Activated CD4-positive, alpha-beta T cell treated with anti-CD3 and anti-CD28 coated beads, Interleukin-2, amount 10 ng/mL, durations not matched to agents 24 days and 14 days (primary cell): ENCODE data around the gene PIEZO1. TPM values are rescaled to one million over a fixed set of nuclear protein-coding genes. Genes with fewer than 3 reads are reported as not detected.

ENCODE experiments used
- DNase-seq: peaks from one replicate; pipeline ENCODE4 v3.0.0; 2022
- H3K27ac Mint-ChIP-seq: one replicate; pipeline ENCODE4 v1.8.0; 2022; ENCODE audit warnings: mild to moderate bottlenecking, mixed read lengths
- H3K27me3 Mint-ChIP-seq: one replicate; pipeline ENCODE4 v1.8.0; 2022; ENCODE audit warnings: mixed read lengths
- H3K36me3 Mint-ChIP-seq: one replicate; pipeline ENCODE4 v1.8.0; 2022; ENCODE audit warnings: low read depth, mild to moderate bottlenecking, mixed read lengths
- H3K4me1 Mint-ChIP-seq: one replicate; pipeline ENCODE4 v1.8.0; 2021; ENCODE audit warnings: mixed read lengths
- H3K4me3 Mint-ChIP-seq: one replicate; pipeline ENCODE4 v1.8.0; 2022; ENCODE audit warnings: mild to moderate bottlenecking, moderate library complexity, mixed read lengths
- H3K9me3 Mint-ChIP-seq: one replicate; pipeline ENCODE4 v1.8.0; 2021; ENCODE audit warnings: mixed read lengths
- intact Hi-C: fragments of 100-400 bp; cut with micrococcal nuclease; formaldehyde crosslinking; loops from one replicate; pipeline ENCODE4 v1.15.1; 2023
- total RNA-seq: library from RNA; stranded (reverse); gene quantifications from 2 replicates; pipeline ENCODE4 v1.2.3, GENCODE V29; 2022

PIEZO1 gene
- total RNA-seq, 1 donor from 2014 or later: 226 TPM

- Mint-ChIP-seq H3K9me3 (no peaks in the 10 kb centered on the region), H3K27ac (no peak overlapping the region), H3K4me3 (peak overlapping the region; percentile 83), H3K27me3 (no peaks in the 10 kb centered on the region), H3K4me1 (peaks cover 37% of the 10 kb centered on the region), H3K36me3 (peaks cover 3% of the 10 kb centered on the region)
- DNase-seq: peak; percentile 85
- intact Hi-C loops: loop anchor here (1.0 kb wide), 3 partner anchors 18 to 34 kb away; partner anchors contain the start of genes CYBA and MVD
Observed at GRCh38 chr16:88685156-88686061, 99.6 kb downstream of the PIEZO1 start.

GRCh38 chr16:88684569-88685155 lies 100.4 kb downstream of the PIEZO1 start:
- peaks cover 3% of the 10 kb centered on the region for H3K36me3 Mint-ChIP-seq
- no peak overlapping the region for H3K27ac Mint-ChIP-seq
- DNase-seq: no peak
- H3K9me3 Mint-ChIP-seq: no peaks in the 10 kb centered on the region
- H3K4me1 Mint-ChIP-seq: peaks cover 35% of the 10 kb centered on the region
- peak overlapping the region; percentile 83 for H3K4me3 Mint-ChIP-seq
- H3K27me3 Mint-ChIP-seq: no peaks in the 10 kb centered on the region
- intact Hi-C loops: loop anchor here (1.0 kb wide), 1 partner anchor 33 kb away; the partner anchor contains the start of gene CYBA

GRCh38 chr16:88681709-88682451 lies 103.1 kb downstream of the PIEZO1 start:
- peak; percentile 86 for DNase-seq

GRCh38 chr16:88681084-88681680 lies 103.8 kb downstream of the PIEZO1 start:
- intact Hi-C loops: no loop called here
- peak overlapping the region; percentile 88 for H3K27ac Mint-ChIP-seq
- peaks cover 25% of the 10 kb centered on the region for H3K4me1 Mint-ChIP-seq
- H3K27me3 Mint-ChIP-seq: no peaks in the 10 kb centered on the region
- no peaks in the 10 kb centered on the region for H3K9me3 Mint-ChIP-seq
- H3K36me3 Mint-ChIP-seq: peaks cover 3% of the 10 kb centered on the region
- H3K4me3 Mint-ChIP-seq: peak overlapping the region; percentile 77
- peak; percentile 82 for DNase-seq

More at GRCh38 chr16:88681709-88682451, 103.1 kb downstream of the PIEZO1 start:
- Mint-ChIP-seq H3K4me3 (peak overlapping the region; percentile 77), H3K27me3 (no peaks in the 10 kb centered on the region), H3K4me1 (peaks cover 25% of the 10 kb centered on the region), H3K27ac (peak overlapping the region; percentile 88), H3K36me3 (peaks cover 3% of the 10 kb centered on the region), H3K9me3 (no peaks in the 10 kb centered on the region)
- intact Hi-C loops: no loop called here

- Mint-ChIP-seq H3K36me3 (peaks cover 4% of the 10 kb centered on the region), H3K27me3 (no peaks in the 10 kb centered on the region), H3K9me3 (no peaks in the 10 kb centered on the region), H3K4me3 (peak overlapping the region; percentile 77), H3K27ac (peak overlapping the region; percentile 88), H3K4me1 (peaks cover 25% of the 10 kb centered on the region)
- no peak for DNase-seq
- intact Hi-C loops: no loop called here
Observed at GRCh38 chr16:88680554-88681083, 104.4 kb downstream of the PIEZO1 start.

- Mint-ChIP-seq H3K4me1 (peaks cover 16% of the 10 kb centered on the region), H3K9me3 (no peaks in the 10 kb centered on the region), H3K36me3 (peaks cover 2% of the 10 kb centered on the region), H3K4me3 (no peak overlapping the region), H3K27ac (no peak overlapping the region), H3K27me3 (no peaks in the 10 kb centered on the region)
- intact Hi-C loops: no loop called here
- no peak for DNase-seq
Observed at GRCh38 chr16:88678224-88678979, 106.6 kb downstream of the PIEZO1 start.

- H3K36me3 Mint-ChIP-seq: peaks cover 2% of the 10 kb centered on the region
- H3K4me3 Mint-ChIP-seq: no peak overlapping the region
- no peaks in the 10 kb centered on the region for H3K9me3 Mint-ChIP-seq
- intact Hi-C loops: no loop called here
- no peaks in the 10 kb centered on the region for H3K27me3 Mint-ChIP-seq
- H3K4me1 Mint-ChIP-seq: peaks cover 16% of the 10 kb centered on the region
- DNase-seq: no peak
- H3K27ac Mint-ChIP-seq: no peak overlapping the region
Observed at GRCh38 chr16:88677721-88678120, 107.3 kb downstream of the PIEZO1 start.

- Mint-ChIP-seq H3K4me3 (no peak overlapping the region), H3K36me3 (peaks cover 2% of the 10 kb centered on the region), H3K27me3 (no peaks in the 10 kb centered on the region), H3K27ac (no peak overlapping the region), H3K9me3 (no peaks in the 10 kb centered on the region), H3K4me1 (peaks cover 7% of the 10 kb centered on the region)
- DNase-seq: no peak
- intact Hi-C loops: no loop called here
Observed at GRCh38 chr16:88676502-88677242, 108.3 kb downstream of the PIEZO1 start.

GRCh38 chr16:88673716-88674379 lies 111.2 kb downstream of the PIEZO1 start:
- H3K36me3 Mint-ChIP-seq: peaks cover 2% of the 10 kb centered on the region
- intact Hi-C loops: no loop called here
- H3K4me1 Mint-ChIP-seq: no peaks in the 10 kb centered on the region
- H3K27ac Mint-ChIP-seq: no peak overlapping the region
- no peak overlapping the region for H3K4me3 Mint-ChIP-seq
- DNase-seq: no peak
- H3K27me3 Mint-ChIP-seq: no peaks in the 10 kb centered on the region
- H3K9me3 Mint-ChIP-seq: no peaks in the 10 kb centered on the region

- Mint-ChIP-seq H3K36me3 (peaks cover 8% of the 10 kb centered on the region), H3K9me3 (no peaks in the 10 kb centered on the region), H3K4me3 (no peak overlapping the region), H3K4me1 (no peaks in the 10 kb centered on the region), H3K27ac (no peak overlapping the region), H3K27me3 (no peaks in the 10 kb centered on the region)
- DNase-seq: no peak
- intact Hi-C loops: no loop called here
Observed at GRCh38 chr16:88672776-88673175, 112.2 kb downstream of the PIEZO1 start.

- H3K27me3 Mint-ChIP-seq: no peaks in the 10 kb centered on the region
- H3K9me3 Mint-ChIP-seq: no peaks in the 10 kb centered on the region
- H3K4me3 Mint-ChIP-seq: no peak overlapping the region
- intact Hi-C loops: no loop called here
- peaks cover 9% of the 10 kb centered on the region for H3K36me3 Mint-ChIP-seq
- H3K4me1 Mint-ChIP-seq: no peaks in the 10 kb centered on the region
- DNase-seq: no peak
- no peak overlapping the region for H3K27ac Mint-ChIP-seq
Observed at GRCh38 chr16:88671806-88672205, 113.2 kb downstream of the PIEZO1 start.

GRCh38 chr16:88669980-88670379 lies 115.0 kb downstream of the PIEZO1 start:
- no peaks in the 10 kb centered on the region for H3K27me3 Mint-ChIP-seq
- no peaks in the 10 kb centered on the region for H3K9me3 Mint-ChIP-seq
- peaks cover 13% of the 10 kb centered on the region for H3K36me3 Mint-ChIP-seq
- no peak overlapping the region for H3K27ac Mint-ChIP-seq
- no peak overlapping the region for H3K4me3 Mint-ChIP-seq
- H3K4me1 Mint-ChIP-seq: peaks cover 2% of the 10 kb centered on the region
- intact Hi-C loops: loop anchor here (10.0 kb wide), 1 partner anchor 215 kb away; the partner anchor contains the start of gene ZFPM1
- DNase-seq: no peak
